Erythroblast (primary cell): ENCODE results near the gene ZNF516.

Source experiments
- GATA1 ChIP-seq: IDR thresholded peaks from 2 replicates; pipeline ENCODE4 v1.6.1; 2011; ENCODE audit warnings: low read depth, mild to moderate bottlenecking, control low read depth, low read length, moderate library complexity
- POLR2A ChIP-seq: IDR thresholded peaks from 2 replicates; pipeline ENCODE4 v1.6.1; 2011; ENCODE audit warnings: mild to moderate bottlenecking, low read length

DNA sequence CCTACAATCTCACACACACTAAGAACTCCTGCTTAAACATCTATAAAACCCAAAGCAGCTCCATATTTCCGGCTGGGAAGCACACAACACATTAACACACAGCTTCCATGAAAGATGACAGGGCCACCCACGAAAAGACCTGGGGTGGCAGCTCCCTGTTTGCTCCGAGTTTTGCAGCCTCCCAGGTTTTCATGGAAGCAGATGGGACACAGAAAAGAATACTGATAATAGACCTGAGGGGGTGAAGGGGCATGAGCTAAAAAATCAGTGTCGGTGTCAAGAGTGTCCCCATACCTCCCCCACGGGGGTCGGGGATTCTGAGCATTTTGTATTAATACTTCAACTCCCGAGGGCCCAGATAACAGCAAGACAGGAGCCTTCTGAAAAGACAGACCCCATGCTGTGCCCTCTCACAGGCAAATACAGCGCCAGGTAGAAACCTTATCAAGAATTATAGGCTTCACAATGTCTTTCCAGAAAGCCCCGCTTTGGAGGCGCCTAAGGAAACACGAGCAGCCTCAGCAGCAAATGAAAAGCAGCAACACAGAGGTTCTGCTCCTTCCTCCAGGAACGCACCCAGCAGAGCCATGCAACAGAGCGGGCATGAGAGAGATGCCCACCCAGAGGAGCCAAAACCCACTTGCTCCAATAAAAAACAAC is 50.5 kb downstream of the ZNF516 start:
- TF ChIP-seq POLR2A: no peak
- TF ChIP-seq GATA1: no peak
